Pancreas (tissue), 10 donors: ENCODE measurements around the gene SRP9. TPM values are rescaled to one million over a fixed set of nuclear protein-coding genes. Genes with fewer than 3 reads are reported as not detected.

Experiments used
- ATAC-seq, 4 donors: fragments of 200-7000 bp; cut with Tn5 transposase; one replicate each; pipeline versions ENCODE4 v1.8.0 to v1.9.1; 2020; ENCODE audit warnings: mild to moderate bottlenecking in 4 of 4, moderate library complexity in 4 of 4
- DNase-seq, 6 donors: peaks; one replicate each; pipeline ENCODE4 v3.0.0-alpha.2; 2020
- FAIRE-seq: peaks from 2 replicates; lab custom pipeline; 2012; peaks lifted over from hg19 to GRCh38; lab: Jason Lieb, UNC
- H3K27ac ChIP-seq, 4 donors: fragments of 200-600 bp; sonication (generic); 1 replicate in 3 of 4; 2 replicates in 1 of 4; pipeline versions ENCODE4 v1.5.0 to v1.8.0; 2020
- H3K27me3 ChIP-seq, 4 donors: fragments of 200-600 bp; one replicate each; pipeline ENCODE4 v1.8.0; 2021
- H3K36me3 ChIP-seq, 3 donors: fragments of 200-600 bp; sonication (generic) in 1 of 3; one replicate each; pipeline versions ENCODE4 v1.5.0 to v1.8.0; 2020 to 2021
- H3K4me1 ChIP-seq, 3 donors: fragments of 200-600 bp; one replicate each; pipeline ENCODE4 v1.8.0; 2021
- H3K4me3 ChIP-seq, 4 donors: fragments of 200-600 bp; sonication (generic) in 2 of 4; one replicate each; pipeline versions ENCODE4 v1.5.0 to v1.8.0; 2020 to 2021
- H3K9me3 ChIP-seq, 4 donors: fragments of 200-600 bp; one replicate each; pipeline ENCODE4 v1.8.0; 2021
- CTCF ChIP-seq, 4 donors: fragments of 200-600 bp; sonication (generic) in 3 of 4; IDR thresholded peaks; one replicate each; pipeline versions ENCODE4 v1.5.0 to v1.8.0; 2021; ENCODE audit warnings: antibody characterized with exemption in 4 of 4
- WGBS, 2 donors: extraction: QIAGEN DNeasy Blood & Tissue Kit; methylation state at CpG; one replicate each; pipeline ENCODE4 v1.1.7; 2013; 5-methylcytosine and 5-hydroxymethylcytosine counted together
- intact Hi-C, 3 donors: fragments of 100-400 bp; cut with DNase I; formaldehyde crosslinking; loops; one replicate each; pipeline versions ENCODE4 v1.11.1 to v1.14.2; 2022
- polyA plus RNA-seq, 2 donors: library from polyadenylated mRNA; stranded (reverse); fragments of 200-250 nt; gene quantifications; one replicate each; pipeline ENCODE4 v1.2.3, GENCODE V29; 2013
- total RNA-seq, 6 donors: library from RNA; stranded (reverse); fragmentation: NEBNext Ultra II Directional in 4 of 6; extraction: Animal tissue kit (Norgen Biotek cat#: 25700) in 4 of 6; gene quantifications; one replicate each; pipeline versions ENCODE4 v1.2.1 to v1.2.4, GENCODE V29; 2021 to 2023
- donor health status: healthy with polysubstance abuse.
- donor health status: DM: no; HTN: no; CAD: no; lungs with moderate emphysema.
- donor health status: DM: no; HTN: no; CAD: no.
- donor health status: control.
- donor health status: control.
- donor health status: Bipolar disorder and iron deficiency.
- donor health status: DM: yes; HTN: yes; CAD: no.
- donor health status: DM: no; HTN: no; CAD: no.
- donor health status: DM: no; HTN: no; CAD: no.
- donor health status: DM: yes; HTN: yes; CAD: no.

Gene SRP9
- total and polyA plus RNA-seq, 8 donors = 63.0 to 145 (median 89.5) TPM

- TF ChIP-seq CTCF (IDR thresholded peaks at IDR 0.05) = no peak
- ATAC-seq (peak; percentile 7 to 54 (median 18)), DNase-seq (no peak), FAIRE-seq (no peak)
- Histone ChIP-seq H3K27me3 (no peaks in the 10 kb centered on the region), H3K27ac (peak overlapping the region; percentile 15 to 76 (median 64)), H3K9me3 (no peaks in the 10 kb centered on the region), H3K4me1 (peaks cover 36 to 47% (median 37%) of the 10 kb centered on the region in 3 donors), H3K4me3 (no peak overlapping the region), H3K36me3 (no peaks in the 10 kb centered on the region)
- 69 to 77% methylated on average over 8 of the region's 8 CpGs for WGBS, 2 donors
- intact Hi-C loops = no loop called here
These were observed 10.5 kb upstream of the SRP9 start for GRCh38 chr1:225766967-225767633.

- 50 to 53% methylated on average over 17 of the region's 17 CpGs for WGBS, 2 donors
- peak; percentile 49 to 69 (median 64) for ATAC-seq
- no peaks in the 10 kb centered on the region for H3K27me3 ChIP-seq
- H3K9me3 ChIP-seq = no peaks in the 10 kb centered on the region
- H3K4me3 ChIP-seq = no peak overlapping the region
- H3K4me1 ChIP-seq = peaks cover 39 to 52% (median 39%) of the 10 kb centered on the region in 3 donors
- no peak for FAIRE-seq
- TF ChIP-seq CTCF (IDR thresholded peaks at IDR 0.05) = no peak
- intact Hi-C loops = no loop called here
- no peaks in the 10 kb centered on the region for H3K36me3 ChIP-seq
- DNase-seq = peak; percentile 62 to 82 (median 72)
- H3K27ac ChIP-seq = peak overlapping the region; percentile 15 to 76 (median 64)
These were observed 9.7 kb upstream of the SRP9 start for GRCh38 chr1:225767634-225768540.

DNA sequence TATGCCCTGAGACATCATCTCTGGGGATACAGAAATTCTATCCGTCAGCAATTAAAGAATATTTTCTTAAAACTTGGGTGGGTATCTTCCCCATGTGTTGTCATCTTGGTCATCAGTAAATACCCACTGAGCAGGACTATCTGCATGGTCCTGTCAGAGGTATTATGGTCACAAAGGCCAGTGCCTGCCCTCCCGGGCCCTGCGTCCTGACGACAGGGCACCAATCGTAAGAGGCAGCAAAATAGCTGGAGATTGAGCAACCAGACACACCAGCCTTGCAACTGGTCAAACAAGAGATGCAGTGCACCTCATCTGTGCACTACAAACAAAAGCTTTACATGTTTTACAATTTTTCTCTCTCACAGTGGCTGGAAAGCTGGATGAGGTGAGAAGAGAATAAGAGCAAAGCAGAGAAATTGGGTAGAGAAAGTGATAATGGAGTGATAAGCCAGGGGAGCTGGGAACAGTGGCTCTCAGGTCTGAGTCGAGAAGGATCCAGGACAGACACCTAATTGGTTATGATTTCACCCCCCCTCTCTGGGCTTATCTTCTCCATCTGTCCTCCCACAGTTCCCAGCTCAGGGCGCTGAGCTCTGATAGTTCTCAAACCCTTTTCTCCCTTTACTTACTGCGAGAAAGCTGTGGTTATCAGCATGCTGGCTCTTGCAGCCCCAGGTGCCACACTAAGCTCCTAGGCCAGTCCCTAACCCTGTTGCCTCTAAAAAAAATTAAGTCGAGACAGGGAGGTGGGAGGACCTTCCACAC lies 8.8 kb upstream of the SRP9 start:
- Histone ChIP-seq H3K9me3 (no peaks in the 10 kb centered on the region), H3K27me3 (no peaks in the 10 kb centered on the region), H3K36me3 (no peaks in the 10 kb centered on the region), H3K4me1 (peaks cover 40 to 54% (median 43%) of the 10 kb centered on the region in 3 donors), H3K4me3 (no peak overlapping the region), H3K27ac (peak overlapping the region in 2 of 4 donors; percentile 72 to 76)
- intact Hi-C loops = no loop called here
- no peak for ATAC-seq
- no peak for TF ChIP-seq CTCF (IDR thresholded peaks at IDR 0.05)
- DNase-seq = peak in 1 of 6 donors; percentile 5
- FAIRE-seq = no peak
- WGBS, 2 donors = 78% methylated on average over 9 of the region's 9 CpGs

GRCh38 chr1:225769687-225770086 lies 7.9 kb upstream of the SRP9 start:
- Histone ChIP-seq H3K27ac (no peak overlapping the region), H3K36me3 (no peaks in the 10 kb centered on the region), H3K4me3 (no peak overlapping the region), H3K27me3 (no peaks in the 10 kb centered on the region), H3K4me1 (peaks cover 35 to 49% (median 38%) of the 10 kb centered on the region in 3 donors), H3K9me3 (no peaks in the 10 kb centered on the region)
- FAIRE-seq = no peak
- 86 to 91% methylated on average over 5 of the region's 5 CpGs for WGBS, 2 donors
- intact Hi-C loops = loop anchor here in 2 of 3 donors (10.0 kb wide), 3 partner anchors 205 to 295 kb away; no protein-coding TSS in a partner anchor
- no peak for DNase-seq
- no peak for ATAC-seq
- TF ChIP-seq CTCF (IDR thresholded peaks at IDR 0.05) = no peak
